OCI-M2 (cell line): ENCODE measurements around the gene ADARB2.
"Not testable (repeated sequence)": the region's sequence is repeated elsewhere in the genome, so short reads cannot be mapped to it uniquely, and the experiment has no call there.

Experiments used
- DNase-seq: peaks from one replicate; lab custom pipeline; 2025; ENCODE audit not compliant: unreplicated experiment; lab: John Stamatoyannopoulos, UW

Gene ADARB2

DNA sequence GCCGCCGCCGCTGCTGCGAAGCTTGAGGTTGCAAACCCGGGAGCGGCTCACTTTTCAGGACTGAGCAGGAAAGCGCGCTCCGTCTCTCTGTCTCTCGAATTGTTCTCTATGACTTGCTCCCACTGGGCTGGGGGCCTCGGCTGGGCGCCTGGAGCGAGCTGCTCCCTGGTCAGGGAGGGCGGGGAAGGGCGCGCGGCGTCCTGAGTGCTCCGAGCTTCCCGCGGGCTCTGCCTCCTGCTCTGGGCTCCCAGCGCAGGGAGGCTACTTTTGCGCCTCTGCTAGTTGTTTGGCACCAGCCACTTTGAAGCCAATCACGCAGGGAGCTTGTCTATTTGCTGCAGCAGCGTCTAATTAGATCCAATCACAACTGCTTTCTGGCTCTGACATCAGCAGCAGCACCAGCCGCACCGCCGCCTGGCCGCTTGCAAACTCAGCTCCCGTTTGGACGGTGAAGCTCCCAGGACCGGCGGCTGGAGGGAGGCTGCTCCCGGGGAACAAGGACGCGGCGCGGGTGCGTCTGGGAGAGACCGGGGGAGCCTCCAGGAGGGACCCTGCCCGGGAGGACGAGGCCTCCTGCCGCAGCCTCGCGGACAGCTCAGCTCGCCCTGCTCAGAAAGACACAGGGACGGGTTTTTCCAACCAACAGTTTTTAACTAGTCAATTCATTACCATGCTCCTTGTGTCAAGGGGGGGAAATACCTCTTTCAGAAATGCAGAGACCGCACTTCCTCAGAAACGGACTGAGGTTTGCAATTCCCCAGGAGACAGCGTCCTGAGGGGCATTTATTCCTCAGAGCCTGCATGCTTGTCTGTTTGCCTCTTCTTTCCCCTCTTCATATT is at the start of gene ADARB2:
ADARB2 (minus strand) TSS at position 304 of the 840 bp plus-strand sequence.
- DNase-seq = no peak

DNA sequence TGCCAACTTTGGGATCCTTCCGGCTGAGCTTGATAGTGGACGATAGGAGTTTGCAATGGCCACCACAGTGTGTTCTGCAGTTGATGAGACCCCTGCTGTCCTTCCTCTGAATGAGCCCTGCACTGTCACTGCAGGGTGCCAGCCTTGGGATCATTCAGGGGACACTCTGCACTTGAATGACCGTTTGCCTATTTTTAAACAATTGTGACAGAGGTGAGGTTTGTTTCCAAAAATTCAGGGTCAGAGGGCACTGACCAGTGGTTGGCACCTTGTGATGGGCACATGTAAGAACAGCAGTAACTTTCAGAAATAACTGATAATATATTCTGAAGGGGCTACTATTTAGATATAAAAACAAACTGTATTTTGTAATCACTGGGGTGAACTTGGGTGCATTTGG is 48.5 kb upstream of the ADARB2 start:
- no peak for DNase-seq

DNA sequence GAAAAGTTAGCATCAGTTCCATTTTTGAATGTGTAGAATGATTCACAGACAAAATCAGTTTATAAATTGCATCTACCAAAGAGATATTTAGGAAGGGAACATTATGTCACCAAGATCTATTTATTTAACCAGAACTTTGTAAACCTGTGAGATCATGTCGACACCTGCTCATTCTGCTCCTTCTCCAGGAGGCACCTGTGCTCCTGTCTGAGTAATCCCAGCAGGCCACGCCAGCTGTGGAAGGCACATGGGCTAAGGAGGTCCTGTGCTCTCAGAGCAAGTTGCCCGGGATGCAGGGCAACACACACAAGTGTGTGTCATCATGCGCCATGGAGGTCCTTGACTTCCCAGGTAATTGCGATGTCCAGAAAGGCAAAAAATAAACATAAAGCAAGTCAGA is 45.5 kb upstream of the ADARB2 start:
- no peak for DNase-seq

DNA sequence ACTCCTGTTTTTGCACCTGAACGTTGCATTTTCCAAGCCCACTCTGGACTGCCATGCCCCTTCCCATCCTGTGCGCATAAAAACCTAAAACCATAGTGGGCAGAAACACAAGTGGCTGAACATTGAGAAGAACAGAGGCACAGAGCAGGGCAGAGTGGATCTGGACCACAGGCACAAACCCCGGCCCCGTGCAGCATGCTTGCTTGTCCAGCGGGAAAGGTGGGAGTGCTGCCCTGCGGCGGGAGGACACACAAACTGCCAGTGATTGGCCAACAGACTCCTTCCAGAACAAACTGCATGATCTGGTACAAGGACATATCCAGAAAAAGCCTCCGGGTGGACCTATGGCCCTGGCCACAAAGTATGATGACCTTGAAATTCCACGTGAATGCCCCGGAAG is 42.5 kb upstream of the ADARB2 start:
- no peak for DNase-seq

DNA sequence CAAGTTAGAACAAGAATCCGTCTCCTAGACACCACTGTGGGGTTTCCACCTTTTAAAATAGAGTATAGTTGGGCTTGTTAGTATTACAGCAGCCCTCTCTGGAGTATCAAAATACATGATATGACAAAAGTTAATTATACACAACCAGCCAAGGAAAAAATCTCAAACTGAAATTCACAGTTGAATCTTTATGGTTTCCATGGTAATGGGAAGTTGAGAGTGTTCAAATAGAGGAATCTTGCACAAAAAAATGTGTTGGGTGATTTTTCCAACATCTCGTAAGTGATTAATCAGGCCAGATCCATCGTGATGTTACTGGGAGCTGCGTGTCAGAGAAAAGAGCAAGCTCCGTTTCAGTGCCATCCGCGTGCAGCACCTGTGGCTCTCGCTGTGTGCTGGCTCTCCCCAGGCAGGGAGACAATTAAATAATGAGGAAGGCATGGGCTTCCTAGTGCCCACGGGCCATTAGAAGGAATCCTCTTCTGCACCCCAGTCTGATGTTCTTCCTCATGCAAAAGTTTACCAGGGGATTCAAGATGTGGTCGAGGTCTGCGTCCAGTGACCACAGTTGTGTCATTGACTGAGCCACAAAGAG is 41.1 kb upstream of the ADARB2 start:
- DNase-seq = no peak

DNA sequence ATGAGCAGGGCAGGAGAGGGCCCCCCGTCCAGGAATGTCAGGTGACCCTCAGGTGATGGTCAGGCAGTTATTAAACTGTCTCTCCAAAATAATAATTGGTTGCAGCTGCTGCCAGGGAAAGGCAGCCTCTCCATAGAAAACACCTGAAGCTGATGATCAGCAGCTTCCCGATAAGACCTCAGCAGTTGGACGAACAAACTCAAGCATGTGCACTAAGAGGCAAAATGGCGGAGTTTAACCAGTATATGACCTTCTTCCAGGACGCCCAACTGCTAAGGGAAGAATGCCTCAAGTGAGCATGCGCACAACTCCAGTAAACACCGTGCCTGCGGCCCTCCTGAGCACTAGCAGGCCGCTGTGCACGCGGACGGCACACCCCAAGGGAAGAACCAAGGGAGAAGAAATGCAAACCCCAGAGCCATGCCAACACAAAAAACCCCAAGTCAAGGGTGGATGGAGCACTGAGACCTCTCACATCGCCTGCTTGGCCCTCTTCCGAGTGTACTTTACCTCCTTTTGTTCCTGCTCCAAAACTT is 38.9 kb upstream of the ADARB2 start:
- DNase-seq = no peak

DNA sequence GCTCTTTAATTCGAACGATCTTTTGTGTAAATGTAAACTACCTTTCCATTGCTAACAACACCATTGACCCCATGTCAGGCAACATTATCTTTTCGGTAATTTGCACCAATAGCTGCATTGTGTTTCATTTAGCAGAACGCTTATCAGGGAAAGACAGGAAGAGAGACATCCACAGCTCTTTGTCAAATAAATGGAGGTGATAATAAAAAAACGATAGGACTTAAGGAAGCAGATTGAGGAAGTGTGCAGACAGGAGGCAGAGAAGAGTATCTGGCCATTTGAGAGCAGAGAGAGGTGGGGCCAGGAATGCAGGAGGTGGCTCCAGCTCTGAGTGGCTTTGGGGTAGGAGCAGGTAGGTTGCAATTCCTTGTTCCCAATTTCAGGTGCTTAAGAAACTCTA is 37.5 kb upstream of the ADARB2 start:
- no peak for DNase-seq

DNA sequence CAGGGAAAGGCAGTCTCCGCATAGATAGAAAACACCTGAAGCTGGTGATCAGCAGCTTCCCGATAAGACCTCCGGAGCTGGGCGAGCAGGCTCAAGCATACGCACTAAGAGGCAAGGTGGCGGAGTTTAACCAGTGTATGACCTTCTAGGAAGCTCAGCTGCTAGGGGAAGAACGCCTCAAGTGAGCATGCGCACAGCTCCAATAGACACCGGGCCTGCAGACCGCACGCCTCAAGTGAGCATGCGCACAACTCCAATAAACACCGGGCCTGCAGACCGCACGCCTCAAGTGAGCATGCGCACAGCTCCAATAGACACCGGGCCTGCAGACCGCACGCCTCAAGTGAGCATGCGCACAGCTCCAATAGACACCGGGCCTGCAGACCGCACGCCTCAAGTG is 35.9 kb upstream of the ADARB2 start:
- DNase-seq = not testable (repeated sequence)

DNA sequence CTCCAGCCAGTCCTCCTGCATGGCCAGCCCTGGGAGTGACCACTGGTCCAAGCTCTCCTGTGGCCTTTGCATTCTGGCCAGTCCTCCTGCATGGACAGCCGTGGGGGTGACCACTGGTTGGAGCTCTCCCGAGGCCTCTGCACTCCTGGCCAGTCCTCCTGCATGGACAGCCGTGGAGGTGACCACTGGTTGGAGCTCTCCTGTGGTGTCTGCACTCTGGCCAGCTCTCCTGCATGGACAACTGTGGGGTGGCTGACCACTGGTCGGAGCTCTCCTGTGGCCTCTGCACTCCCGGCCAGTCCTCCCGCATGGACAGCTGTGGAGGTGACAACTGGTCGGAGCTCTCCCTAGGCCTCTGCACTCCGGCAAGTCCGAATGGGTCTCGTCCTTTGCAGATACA is 28.7 kb upstream of the ADARB2 start:
- no peak for DNase-seq

DNA sequence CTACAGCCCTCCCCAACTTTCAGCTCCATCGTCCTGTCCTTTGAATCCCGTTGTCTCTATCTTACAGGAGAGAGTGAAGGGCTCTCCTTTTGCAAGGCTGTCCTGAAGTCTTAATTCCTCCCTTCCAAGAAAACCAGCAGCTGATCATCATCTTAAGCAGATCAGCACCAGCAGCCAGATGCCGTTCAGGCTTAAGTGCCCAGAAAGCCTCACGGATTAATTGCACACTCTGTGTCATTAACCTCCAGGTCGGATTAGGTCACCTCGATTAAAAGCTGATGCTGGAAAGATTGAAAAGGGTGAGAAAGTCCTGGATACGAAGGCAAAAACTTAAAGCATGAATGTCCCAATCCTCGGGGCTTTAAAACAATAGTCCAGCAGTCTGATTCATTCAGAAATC is 24.8 kb upstream of the ADARB2 start:
- DNase-seq = no peak

DNA sequence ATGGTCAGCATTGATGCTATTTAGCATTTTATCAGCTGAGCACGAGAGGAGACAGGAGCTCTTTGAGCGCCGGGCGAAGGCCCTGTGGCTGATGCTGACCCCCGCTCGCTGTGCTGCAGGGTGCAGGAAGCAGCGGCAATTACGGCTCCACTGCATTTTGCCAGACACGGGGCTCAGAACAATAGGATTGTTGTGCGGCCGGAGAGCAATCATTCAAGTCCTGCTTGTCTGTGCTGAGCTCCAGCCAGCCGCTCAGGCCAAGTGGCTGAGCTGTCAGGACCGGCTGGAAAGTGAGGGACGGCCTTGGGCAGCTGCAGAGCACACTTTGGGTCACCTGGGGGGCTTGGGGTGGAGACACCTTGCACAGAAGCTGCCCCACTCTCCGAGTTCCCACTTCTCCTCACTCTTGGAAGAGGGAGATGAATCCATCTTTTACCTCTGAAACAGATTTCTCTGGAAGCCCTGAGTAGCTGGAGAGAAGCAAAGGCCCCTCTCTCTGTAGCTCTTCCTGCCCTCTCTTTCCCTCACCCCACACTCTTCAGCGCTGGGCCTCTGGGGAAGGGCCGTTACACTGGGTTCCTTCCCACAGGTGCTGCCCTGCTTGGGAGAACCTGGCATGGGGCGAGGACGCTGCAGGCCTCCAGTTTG is 17.3 kb upstream of the ADARB2 start:
- no peak for DNase-seq

DNA sequence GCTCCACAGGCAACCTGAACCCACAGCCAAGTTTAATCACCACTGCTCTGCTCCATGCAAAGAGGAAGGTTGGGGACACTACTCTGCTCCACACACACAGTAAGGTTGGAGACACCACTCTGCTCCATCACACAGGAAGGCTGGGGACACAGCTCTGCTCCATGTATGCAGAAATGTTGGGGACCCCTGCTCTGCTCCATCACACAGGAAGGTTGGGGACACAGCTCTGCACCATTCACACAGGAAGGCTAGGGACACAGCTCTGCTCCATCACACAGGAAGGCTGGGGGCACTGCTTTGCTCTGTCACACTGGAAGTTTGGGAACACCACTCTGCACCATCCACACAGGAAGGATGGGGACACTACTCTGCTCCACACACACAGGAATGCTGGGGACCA is 14.8 kb upstream of the ADARB2 start:
- DNase-seq = no peak

DNA sequence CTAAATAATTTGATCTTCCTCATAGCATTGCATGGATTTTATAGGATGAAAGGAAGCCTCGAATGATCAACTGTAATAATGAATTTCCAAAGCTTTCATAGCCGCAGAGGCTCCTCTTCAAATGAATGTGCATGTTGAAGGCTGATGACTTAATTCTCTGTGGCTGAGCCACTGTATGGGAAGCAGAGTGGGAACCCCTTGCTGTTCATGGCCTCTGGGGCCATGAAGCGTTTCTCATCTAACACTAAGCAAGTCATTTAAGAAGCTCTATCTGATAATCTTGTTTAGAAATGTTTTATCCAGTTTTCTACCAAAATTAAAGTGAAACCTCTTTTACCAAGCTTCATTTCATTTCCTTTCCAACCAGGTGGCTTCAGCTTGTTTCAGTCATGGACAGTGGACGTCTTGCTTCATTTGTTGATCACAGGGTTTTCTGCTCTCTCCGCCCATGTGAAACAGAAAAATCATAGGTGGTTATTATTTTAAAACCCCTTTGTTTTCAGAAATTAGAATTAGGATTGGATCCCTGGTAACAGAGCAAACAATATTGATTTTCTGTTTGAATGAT is 10.3 kb upstream of the ADARB2 start:
- DNase-seq = no peak

DNA sequence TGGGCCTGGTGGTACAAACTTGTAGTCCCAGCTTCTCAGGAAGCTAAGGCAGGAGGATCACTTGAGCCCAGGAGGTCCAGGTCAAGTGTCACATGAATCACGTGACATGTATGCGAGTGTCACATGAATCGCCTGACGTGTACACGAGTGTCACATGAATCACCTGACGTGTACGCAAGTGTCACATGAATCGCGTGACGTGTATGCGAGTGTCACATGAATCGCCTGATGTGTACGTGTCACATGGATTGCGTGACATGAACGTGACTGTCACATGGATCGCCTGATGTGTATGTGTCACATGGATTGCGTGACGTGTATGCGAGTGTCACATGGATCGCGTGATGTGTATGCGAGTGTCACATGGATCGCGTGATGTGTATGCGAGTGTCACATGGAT is 9.5 kb upstream of the ADARB2 start:
- DNase-seq = no peak

DNA sequence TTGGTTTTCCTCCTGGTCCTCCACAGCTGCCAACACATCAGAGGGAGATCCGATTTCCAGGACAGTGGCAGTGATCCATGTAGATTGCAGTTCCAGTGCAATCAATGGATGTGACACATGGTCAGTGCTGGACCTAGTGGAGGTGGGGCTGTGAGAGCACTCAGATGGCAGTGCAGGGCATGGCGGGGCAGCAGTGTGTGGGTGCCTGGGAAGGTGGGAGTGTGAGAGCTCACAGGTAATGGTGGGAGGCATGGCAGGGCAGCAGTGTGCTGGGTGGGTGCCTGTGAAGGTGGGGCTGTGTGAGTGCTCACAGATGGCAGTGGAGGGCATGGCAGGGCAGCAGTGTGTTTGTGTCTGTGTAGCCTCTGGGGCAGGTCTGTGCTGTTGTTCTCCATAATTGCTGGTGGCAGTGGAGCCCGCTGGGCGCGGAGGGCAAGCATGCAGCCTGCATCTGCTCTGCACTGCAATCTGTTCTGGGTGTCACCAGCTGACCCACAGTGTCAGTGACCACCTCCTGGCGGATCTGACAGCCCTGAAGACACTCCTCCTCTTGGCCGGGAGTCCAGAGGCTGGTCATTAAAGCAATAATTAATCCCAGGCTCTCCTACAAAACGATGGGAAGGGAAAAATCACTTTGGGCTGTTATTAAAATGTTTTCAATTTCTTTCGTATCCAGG is 8.6 kb upstream of the ADARB2 start:
- DNase-seq = no peak

DNA sequence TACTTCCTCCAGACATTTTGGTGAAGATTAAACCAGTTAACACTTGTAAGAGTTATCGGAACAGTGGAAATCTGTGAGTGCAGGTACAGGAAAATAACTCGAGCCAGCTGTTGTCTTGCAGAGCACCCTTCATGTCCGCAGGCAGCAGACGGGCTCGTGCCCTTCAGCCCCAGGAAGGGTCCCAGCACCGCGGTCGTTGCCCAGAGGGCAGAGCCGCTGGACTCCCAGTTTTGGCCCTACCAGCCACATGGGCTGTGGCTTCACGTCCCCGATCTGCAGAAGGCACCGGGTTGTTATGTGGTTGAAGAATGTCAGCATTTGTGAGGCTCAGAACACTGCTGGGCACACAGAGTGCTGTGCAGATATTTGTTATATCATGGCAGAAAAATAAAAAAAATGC is 7.2 kb upstream of the ADARB2 start:
- DNase-seq = no peak

DNA sequence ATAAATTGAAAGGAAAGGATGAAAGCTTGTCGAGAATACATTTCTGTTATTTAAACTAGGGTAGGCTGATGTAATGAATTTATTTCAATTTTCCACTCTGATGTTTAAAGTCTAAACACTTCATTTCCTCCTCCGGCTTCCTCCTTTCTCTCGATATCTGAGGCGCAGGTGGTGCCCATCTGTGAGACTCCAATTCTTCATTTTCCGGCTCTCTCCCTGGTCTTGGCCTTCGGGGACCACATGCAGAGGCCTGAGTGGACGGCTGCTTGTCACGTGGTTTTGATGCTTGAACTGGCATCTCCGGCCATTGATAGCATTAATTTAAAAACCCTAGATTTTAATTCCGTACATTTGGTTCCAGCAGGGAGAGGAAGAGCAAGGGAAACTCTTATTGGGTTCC is 5.8 kb upstream of the ADARB2 start:
- DNase-seq = no peak

DNA sequence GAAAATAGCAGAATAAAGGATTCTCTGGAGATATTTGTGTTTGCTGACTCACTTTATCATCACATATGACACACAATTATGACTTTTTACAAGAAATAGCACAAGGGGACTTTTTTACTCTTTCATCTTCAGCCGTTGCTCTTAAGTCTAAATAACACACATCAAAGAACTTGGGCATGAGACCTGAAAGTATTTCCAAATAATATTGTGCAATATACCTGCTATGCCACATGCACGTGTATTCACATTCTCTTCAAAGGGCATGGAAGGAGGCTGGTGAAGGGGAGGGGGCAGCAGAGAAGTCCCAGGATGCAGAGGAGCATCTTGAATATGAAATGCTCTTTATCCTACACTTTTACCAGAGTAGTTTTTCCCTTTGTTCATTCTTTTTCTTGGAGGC is 4.1 kb upstream of the ADARB2 start:
- DNase-seq = no peak

DNA sequence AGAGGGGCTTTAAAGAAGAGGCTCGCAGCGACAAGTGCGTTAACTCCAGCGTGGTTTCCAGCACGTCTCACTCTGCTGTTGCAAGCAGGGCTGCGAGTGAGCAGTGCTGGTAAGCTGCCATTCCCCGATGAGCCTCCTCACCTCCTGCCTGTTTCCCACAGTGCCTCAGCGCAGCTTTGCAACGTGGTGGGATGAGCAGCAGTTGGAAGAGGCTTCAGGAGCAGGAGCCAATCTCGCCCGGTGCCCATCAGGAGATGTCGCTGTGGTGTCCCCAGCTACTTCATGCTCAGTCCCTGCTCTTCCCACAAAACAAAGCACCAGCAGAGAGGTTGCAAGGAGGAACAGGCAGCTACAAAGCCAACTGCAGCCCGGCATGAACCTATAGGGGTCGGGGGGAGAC is 2.4 kb upstream of the ADARB2 start:
- no peak for DNase-seq

DNA sequence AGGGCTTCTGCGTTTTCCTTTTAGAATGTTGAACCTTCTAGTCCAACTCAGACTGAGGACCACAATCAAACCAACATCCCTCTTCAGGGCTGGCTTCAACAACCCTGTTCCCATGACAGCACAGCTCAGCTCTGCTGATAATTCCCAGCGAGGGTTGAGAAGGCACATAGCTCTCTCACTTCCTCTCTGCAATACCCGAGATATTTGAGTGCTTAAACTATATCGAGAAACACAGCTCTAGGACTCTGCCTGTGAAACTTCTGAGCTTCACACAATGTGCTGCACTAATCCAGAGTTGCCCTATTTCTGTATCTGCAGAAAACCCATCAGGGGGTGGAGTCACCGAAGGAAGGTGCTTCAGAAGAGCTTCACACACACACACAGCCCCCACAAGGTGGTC is 1.6 kb upstream of the ADARB2 start:
- DNase-seq = no peak

DNA sequence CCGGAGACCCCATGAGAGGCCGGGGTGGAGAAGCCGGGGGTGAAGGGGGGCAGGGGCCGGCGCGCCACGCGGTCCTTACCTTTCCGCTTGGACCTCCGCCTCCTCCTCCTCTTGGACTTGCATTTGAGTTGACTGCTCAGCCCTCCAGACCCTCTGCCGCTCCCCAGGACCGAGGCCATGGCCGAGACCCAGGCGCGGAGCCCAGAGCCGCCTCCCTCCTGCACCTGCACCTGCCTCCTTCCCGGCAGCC is 428 bp downstream of the ADARB2 start:
- no peak for DNase-seq
